NB4 (cell line): ENCODE measurements around the gene TTC8.

Experiments used
- MYC ChIP-seq: IDR thresholded peaks from 2 replicates; pipeline ENCODE4 v1.6.1; 2011; ENCODE audit warnings: low read depth, low read length
- POLR2A ChIP-seq: IDR thresholded peaks from 2 replicates; pipeline ENCODE4 v1.6.1; 2011; ENCODE audit warnings: mild to moderate bottlenecking; ENCODE audit not compliant: insufficient read length; ENCODE audit errors: extremely low read depth
- TF ChIP-seq, protein P1 (sequence below): IDR thresholded peaks from one replicate; pipeline ENCODE4 v1.5.1; 2012; ENCODE audit warnings: low read depth, low read length
- TF ChIP-seq, protein P2 (sequence below): IDR thresholded peaks from 2 replicates; pipeline ENCODE4 v1.6.1; 2011; ENCODE audit warnings: low read depth, low read length

DNA sequence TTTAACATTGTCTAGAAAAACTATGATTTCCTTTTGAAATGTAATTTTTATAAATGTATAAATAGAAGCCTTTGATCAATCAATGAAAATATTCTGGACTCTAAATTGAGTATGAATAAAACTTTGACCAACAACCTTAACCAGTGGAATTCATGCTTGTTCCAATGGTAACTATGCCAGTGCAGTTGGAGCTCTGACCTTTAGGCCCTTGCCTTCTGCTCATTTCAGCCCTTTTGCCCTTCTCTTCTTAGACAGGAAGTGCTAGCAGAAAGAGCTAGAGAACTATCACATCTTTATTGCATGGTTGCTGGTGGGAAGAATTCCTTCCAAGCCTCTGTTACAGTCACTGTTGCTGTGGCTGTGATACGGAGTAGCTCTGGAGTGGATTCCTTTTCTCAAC lies 39.7 kb downstream of the TTC8 start:
- TF ChIP-seq, protein P1, sequence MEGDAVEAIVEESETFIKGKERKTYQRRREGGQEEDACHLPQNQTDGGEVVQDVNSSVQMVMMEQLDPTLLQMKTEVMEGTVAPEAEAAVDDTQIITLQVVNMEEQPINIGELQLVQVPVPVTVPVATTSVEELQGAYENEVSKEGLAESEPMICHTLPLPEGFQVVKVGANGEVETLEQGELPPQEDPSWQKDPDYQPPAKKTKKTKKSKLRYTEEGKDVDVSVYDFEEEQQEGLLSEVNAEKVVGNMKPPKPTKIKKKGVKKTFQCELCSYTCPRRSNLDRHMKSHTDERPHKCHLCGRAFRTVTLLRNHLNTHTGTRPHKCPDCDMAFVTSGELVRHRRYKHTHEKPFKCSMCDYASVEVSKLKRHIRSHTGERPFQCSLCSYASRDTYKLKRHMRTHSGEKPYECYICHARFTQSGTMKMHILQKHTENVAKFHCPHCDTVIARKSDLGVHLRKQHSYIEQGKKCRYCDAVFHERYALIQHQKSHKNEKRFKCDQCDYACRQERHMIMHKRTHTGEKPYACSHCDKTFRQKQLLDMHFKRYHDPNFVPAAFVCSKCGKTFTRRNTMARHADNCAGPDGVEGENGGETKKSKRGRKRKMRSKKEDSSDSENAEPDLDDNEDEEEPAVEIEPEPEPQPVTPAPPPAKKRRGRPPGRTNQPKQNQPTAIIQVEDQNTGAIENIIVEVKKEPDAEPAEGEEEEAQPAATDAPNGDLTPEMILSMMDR = no peak
- TF ChIP-seq, protein P2, sequence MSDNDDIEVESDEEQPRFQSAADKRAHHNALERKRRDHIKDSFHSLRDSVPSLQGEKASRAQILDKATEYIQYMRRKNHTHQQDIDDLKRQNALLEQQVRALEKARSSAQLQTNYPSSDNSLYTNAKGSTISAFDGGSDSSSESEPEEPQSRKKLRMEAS = no peak
- no peak for TF ChIP-seq POLR2A
- TF ChIP-seq MYC = no peak
